Kidney epithelial cell (primary cell): Measurements from ENCODE around the gene KCND1. TPM values are rescaled to one million over a fixed set of nuclear protein-coding genes. Genes with fewer than 3 reads are reported as not detected.

Source experiments
- DNase-seq: peaks from one replicate; pipeline ENCODE4 v3.0.0-alpha.2; 2010; ENCODE audit warnings: low read depth
- H3K27me3 ChIP-seq: 2 replicates; pipeline ENCODE4 v1.6.0; 2011; ENCODE audit warnings: low read length; ENCODE audit not compliant: control insufficient read depth, insufficient read depth
- H3K36me3 ChIP-seq: 2 replicates; pipeline ENCODE4 v1.5.1; 2011; ENCODE audit warnings: low read length; ENCODE audit not compliant: control insufficient read depth, insufficient read depth
- H3K4me3 ChIP-seq: 2 replicates; pipeline ENCODE4 v1.5.1; 2011; ENCODE audit warnings: low read depth, mild to moderate bottlenecking, control low read depth, low read length
- total RNA-seq: library from RNA; depleted of rRNA; stranded (reverse); fragments of >200 nt; gene quantifications from 2 replicates; pipeline ENCODE4 v1.2.3, GENCODE V29; 2015
- TF ChIP-seq, protein P1 (sequence below): IDR thresholded peaks from 2 replicates; pipeline ENCODE4 v1.5.1; 2011; ENCODE audit warnings: mild to moderate bottlenecking, moderate library complexity, low read length, control low read depth, inconsistent platforms; ENCODE audit not compliant: insufficient read depth, poor library complexity, severe bottlenecking

KCND1 gene
- total RNA-seq, 1 donor from 2014 or later: 0.67 TPM

DNA sequence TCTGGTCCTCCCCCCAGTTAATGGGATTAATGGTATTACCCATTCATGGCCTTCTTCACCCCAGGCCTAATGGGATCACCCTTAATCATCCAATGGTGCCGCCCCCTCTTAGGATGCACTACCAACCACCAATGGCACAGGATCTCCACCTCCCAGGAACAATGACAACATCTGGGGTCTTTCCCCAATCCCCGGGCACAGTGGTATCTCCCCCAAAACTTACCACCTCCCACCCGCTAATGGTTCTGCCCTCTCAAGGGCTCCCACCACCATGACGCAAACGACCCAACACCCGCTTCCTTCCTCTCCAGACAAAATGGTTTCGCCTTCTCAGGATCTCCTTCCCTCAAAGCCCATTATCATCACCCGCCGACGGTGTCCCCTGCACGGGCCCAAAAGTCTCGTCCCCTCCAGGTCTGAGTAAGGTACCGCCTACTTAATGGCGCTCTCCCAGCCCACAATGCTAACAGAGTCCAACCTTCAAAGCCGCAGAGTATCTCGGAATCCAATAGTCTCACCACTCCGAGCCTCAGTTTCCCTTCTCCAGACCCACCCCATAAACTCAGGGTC lies 30.0 kb upstream of the KCND1 start:
- Histone ChIP-seq H3K4me3 (peak overlapping the region; percentile 54), H3K36me3 (no peaks in the 10 kb centered on the region), H3K27me3 (no peaks in the 10 kb centered on the region)
- no peak for DNase-seq
- TF ChIP-seq, protein P1, sequence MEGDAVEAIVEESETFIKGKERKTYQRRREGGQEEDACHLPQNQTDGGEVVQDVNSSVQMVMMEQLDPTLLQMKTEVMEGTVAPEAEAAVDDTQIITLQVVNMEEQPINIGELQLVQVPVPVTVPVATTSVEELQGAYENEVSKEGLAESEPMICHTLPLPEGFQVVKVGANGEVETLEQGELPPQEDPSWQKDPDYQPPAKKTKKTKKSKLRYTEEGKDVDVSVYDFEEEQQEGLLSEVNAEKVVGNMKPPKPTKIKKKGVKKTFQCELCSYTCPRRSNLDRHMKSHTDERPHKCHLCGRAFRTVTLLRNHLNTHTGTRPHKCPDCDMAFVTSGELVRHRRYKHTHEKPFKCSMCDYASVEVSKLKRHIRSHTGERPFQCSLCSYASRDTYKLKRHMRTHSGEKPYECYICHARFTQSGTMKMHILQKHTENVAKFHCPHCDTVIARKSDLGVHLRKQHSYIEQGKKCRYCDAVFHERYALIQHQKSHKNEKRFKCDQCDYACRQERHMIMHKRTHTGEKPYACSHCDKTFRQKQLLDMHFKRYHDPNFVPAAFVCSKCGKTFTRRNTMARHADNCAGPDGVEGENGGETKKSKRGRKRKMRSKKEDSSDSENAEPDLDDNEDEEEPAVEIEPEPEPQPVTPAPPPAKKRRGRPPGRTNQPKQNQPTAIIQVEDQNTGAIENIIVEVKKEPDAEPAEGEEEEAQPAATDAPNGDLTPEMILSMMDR: no peak

- TF ChIP-seq, protein P1: no peak
- DNase-seq: no peak
- no peaks in the 10 kb centered on the region for H3K27me3 ChIP-seq
- no peak overlapping the region for H3K4me3 ChIP-seq
- no peaks in the 10 kb centered on the region for H3K36me3 ChIP-seq
Observed at GRCh38 chrX:49000636-49001035, 29.0 kb upstream of the KCND1 start.

- DNase-seq: no peak
- Histone ChIP-seq H3K4me3 (no peak overlapping the region), H3K36me3 (no peaks in the 10 kb centered on the region), H3K27me3 (no peaks in the 10 kb centered on the region)
- TF ChIP-seq, protein P1: no peak
Observed at GRCh38 chrX:48999030-48999429, 27.4 kb upstream of the KCND1 start.

DNA sequence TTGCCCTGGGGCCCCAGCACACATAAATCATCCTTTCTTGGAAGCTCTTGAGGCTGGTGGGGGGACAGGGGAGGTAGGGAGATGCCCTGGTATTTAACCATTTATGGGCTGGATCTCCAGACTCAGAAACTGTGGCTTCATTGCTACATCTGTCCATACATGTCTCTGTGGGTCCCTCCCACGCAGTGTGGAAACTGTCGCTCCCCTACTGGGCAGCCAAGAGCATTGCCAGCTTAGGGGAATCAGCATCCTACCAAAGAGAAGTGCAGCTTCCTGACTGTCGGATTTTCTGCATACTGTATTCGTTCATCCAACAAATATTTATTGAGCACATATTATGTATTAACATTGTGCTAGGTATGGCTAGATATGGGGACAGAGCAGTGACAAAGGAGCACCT lies 26.7 kb upstream of the KCND1 start:
- TF ChIP-seq, protein P1: no peak
- no peak overlapping the region for H3K4me3 ChIP-seq
- DNase-seq: no peak
- H3K27me3 ChIP-seq: no peaks in the 10 kb centered on the region
- no peaks in the 10 kb centered on the region for H3K36me3 ChIP-seq

GRCh38 chrX:48997865-48998264 lies 26.2 kb upstream of the KCND1 start:
- H3K36me3 ChIP-seq: no peaks in the 10 kb centered on the region
- no peaks in the 10 kb centered on the region for H3K27me3 ChIP-seq
- DNase-seq: no peak
- no peak overlapping the region for H3K4me3 ChIP-seq
- TF ChIP-seq, protein P1: no peak

- no peak for DNase-seq
- Histone ChIP-seq H3K4me3 (no peak overlapping the region), H3K27me3 (no peaks in the 10 kb centered on the region), H3K36me3 (no peaks in the 10 kb centered on the region)
- TF ChIP-seq, protein P1: no peak
Observed at GRCh38 chrX:48997455-48997854, 25.8 kb upstream of the KCND1 start.
